SU-DHL-6 (cell line): Measurements from ENCODE around the gene RABL3.
"Not testable (repeated sequence)": the region's sequence is repeated elsewhere in the genome, so short reads cannot be mapped to it uniquely, and the experiment has no call there.

ENCODE experiments used
- H2AFZ ChIP-seq: fragments of 200-600 bp; sonication (generic); 2 replicates; pipeline ENCODE4 v1.6.1; 2014; ENCODE audit warnings: low read depth, mild to moderate bottlenecking, moderate library complexity, mixed read lengths, antibody characterized with exemption, low read length; ENCODE audit not compliant: severe bottlenecking
- H3F3A ChIP-seq: fragments of 200-600 bp; shearing (Covaris generic); 2 replicates; pipeline ENCODE4 v1.6.0; 2016; ENCODE audit warnings: antibody characterized with exemption, mild to moderate bottlenecking; ENCODE audit not compliant: insufficient read depth
- H3K27ac ChIP-seq: fragments of 200-600 bp; sonication (generic); 2 replicates; pipeline ENCODE4 v1.5.1; 2016; ENCODE audit warnings: low read depth, mild to moderate bottlenecking, low read length, moderate library complexity, mixed read lengths
- H3K27me3 ChIP-seq: fragments of 200-600 bp; sonication (generic), shearing (Covaris generic); 2 replicates; pipeline ENCODE4 v1.6.0; 2014; ENCODE audit warnings: mild to moderate bottlenecking, low read length
- H3K36me3 ChIP-seq: fragments of 200-600 bp; sonication (generic); 2 replicates; pipeline ENCODE4 v1.6.1; 2014; ENCODE audit warnings: mild to moderate bottlenecking, low read length, mixed read lengths
- H3K4me2 ChIP-seq: fragments of 300-600, 200-600 bp; shearing (Covaris generic), sonication (generic); 2 replicates; pipeline ENCODE4 v1.6.0; 2014; ENCODE audit warnings: low read length, low read depth, mild to moderate bottlenecking; ENCODE audit not compliant: poor library complexity, severe bottlenecking
- H3K4me3 ChIP-seq: fragments of 200-600 bp; sonication (generic); 2 replicates; pipeline ENCODE4 v1.5.1; 2014; ENCODE audit warnings: antibody characterized with exemption, low read length, mild to moderate bottlenecking, mixed read lengths; ENCODE audit not compliant: insufficient read depth, poor library complexity, severe bottlenecking
- H3K79me2 ChIP-seq: fragments of 200-600 bp; sonication (generic); 2 replicates; pipeline ENCODE4 v1.6.1; 2014; ENCODE audit warnings: mild to moderate bottlenecking, low read length, moderate library complexity; ENCODE audit not compliant: insufficient read depth
- H3K9ac ChIP-seq: fragments of 200-600 bp; sonication (generic); 2 replicates; pipeline ENCODE4 v1.7.0; 2014; ENCODE audit warnings: mild to moderate bottlenecking, low read length
- H3K9me2 ChIP-seq: fragments of 200-600 bp; sonication (generic); replicated peaks from 2 replicates; pipeline ENCODE4 v1.6.1; 2014; ENCODE audit warnings: low read length; ENCODE audit not compliant: insufficient read depth
- H3K9me3 ChIP-seq: fragments of 200-600 bp; sonication (generic); 2 replicates; pipeline ENCODE4 v1.6.1; 2014; ENCODE audit warnings: low read length, mixed read lengths; ENCODE audit not compliant: insufficient read depth
- H4K20me1 ChIP-seq: fragments of 200-600 bp; sonication (generic); 2 replicates; pipeline ENCODE4 v1.6.1; 2014; ENCODE audit warnings: low read depth, mild to moderate bottlenecking, antibody characterized with exemption, low read length, moderate library complexity, mixed read lengths
- EZH2phosphoT487 ChIP-seq: fragments of 200-600 bp; sonication (generic), shearing (Covaris generic); conservative IDR thresholded peaks from 2 replicates; pipeline ENCODE4 v1.6.1; 2018; ENCODE audit warnings: mild to moderate bottlenecking, antibody characterized with exemption, low read length, moderate library complexity, mixed read lengths
- TF ChIP-seq, protein P1 (sequence below): fragments of 200-600 bp; sonication (generic); IDR thresholded peaks from one replicate; pipeline ENCODE4 v1.5.1; 2017; ENCODE audit warnings: antibody characterized with exemption, mild to moderate bottlenecking, low read length, moderate library complexity; ENCODE audit not compliant: insufficient read depth, poor library complexity, severe bottlenecking

Gene RABL3

DNA sequence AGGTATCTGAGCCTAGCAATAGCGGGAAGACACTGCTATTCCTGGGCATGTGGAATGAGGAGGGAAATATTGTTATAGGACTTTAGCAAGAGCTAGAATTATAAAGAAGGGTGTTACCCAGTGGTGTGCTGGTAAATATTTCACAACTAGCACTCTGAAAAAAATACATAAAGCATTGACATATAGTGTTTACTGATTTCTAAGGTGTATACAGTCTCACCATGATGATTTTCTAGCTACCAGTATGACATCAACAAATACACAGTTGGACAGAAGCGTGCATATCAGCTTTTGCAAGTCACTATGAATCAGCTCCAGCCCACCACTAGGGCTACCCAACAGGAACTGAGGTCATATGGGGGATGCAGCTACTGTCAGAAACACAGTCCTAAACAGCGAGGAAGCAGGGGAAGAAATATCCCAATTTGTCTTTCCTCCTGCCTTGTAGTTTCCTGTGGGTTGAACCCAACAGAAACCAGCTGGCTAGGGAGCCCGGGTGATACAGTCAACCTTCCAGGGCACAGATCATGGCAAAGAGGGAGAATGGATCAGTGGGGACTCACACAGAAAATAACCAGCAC is 99.9 kb downstream of the RABL3 start:
- Histone ChIP-seq H3K27ac (no peak overlapping the region), H3F3A (no peaks in the 10 kb centered on the region), H3K79me2 (no peaks in the 10 kb centered on the region), H3K9me3 (no peaks in the 10 kb centered on the region), H2AFZ (no peak overlapping the region), H3K9ac (no peak overlapping the region), H3K4me2 (no peak overlapping the region), H4K20me1 (no peaks in the 10 kb centered on the region), H3K9me2 (no peaks in the 10 kb centered on the region), H3K36me3 (no peaks in the 10 kb centered on the region), H3K27me3 (no peaks in the 10 kb centered on the region), H3K4me3 (no peak overlapping the region)
- no peak for TF ChIP-seq EZH2phosphoT487
- TF ChIP-seq, protein P1, sequence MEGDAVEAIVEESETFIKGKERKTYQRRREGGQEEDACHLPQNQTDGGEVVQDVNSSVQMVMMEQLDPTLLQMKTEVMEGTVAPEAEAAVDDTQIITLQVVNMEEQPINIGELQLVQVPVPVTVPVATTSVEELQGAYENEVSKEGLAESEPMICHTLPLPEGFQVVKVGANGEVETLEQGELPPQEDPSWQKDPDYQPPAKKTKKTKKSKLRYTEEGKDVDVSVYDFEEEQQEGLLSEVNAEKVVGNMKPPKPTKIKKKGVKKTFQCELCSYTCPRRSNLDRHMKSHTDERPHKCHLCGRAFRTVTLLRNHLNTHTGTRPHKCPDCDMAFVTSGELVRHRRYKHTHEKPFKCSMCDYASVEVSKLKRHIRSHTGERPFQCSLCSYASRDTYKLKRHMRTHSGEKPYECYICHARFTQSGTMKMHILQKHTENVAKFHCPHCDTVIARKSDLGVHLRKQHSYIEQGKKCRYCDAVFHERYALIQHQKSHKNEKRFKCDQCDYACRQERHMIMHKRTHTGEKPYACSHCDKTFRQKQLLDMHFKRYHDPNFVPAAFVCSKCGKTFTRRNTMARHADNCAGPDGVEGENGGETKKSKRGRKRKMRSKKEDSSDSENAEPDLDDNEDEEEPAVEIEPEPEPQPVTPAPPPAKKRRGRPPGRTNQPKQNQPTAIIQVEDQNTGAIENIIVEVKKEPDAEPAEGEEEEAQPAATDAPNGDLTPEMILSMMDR = no peak

DNA sequence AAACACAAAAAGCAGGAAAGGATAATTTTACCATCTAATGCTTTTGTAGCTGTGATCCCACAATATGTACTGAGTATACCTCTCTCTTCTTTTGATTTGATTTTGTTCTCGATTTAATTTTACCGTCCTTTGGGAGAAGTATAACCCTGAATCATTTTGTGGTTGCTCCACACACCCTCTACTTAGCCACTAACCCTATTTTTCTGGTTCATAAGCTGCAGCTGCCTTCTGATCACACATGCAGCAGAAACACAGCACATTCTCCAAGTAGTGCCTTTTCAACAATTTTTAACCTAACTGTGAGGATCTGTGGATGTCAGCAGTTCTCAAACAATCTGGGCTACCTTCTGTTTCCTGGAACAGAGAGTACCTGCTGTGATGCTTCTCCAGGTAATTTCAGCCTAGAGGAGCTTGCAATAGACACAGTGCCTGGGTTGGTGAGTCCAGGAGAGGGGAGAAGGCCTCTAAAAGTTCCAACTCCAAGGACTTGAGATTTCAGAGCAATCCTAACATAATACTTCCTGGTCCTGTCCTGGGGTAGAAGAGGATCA is 100.5 kb downstream of the RABL3 start:
- no peak for TF ChIP-seq EZH2phosphoT487
- TF ChIP-seq, protein P1 = no peak
- Histone ChIP-seq H2AFZ (no peak overlapping the region), H3K4me3 (no peak overlapping the region), H3K79me2 (no peaks in the 10 kb centered on the region), H3F3A (no peaks in the 10 kb centered on the region), H4K20me1 (no peaks in the 10 kb centered on the region), H3K4me2 (no peak overlapping the region), H3K27me3 (no peaks in the 10 kb centered on the region), H3K9ac (no peak overlapping the region), H3K9me3 (no peaks in the 10 kb centered on the region), H3K36me3 (no peaks in the 10 kb centered on the region), H3K27ac (no peak overlapping the region), H3K9me2 (no peaks in the 10 kb centered on the region)

DNA sequence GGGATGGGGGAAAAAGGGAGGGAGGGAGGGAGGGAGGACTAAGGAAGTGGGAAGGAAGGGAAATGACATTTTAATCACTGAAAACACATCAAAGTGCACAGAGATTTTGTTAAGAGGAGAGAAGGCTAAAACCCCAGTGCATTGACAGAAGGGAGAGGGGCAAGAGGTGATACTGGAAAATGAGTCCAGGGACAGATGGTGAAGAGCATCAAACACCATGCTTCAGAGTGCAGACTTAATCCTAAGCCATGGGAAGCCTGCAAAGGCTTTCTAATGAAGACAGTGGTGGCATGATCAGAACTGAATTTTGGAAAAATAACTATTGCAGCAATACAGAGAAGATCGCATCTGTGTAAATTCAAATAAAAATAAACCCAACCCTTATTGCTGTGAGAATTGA is 102.1 kb downstream of the RABL3 start:
- H3K9me2 ChIP-seq = no peaks in the 10 kb centered on the region
- TF ChIP-seq, protein P1 = no peak
- no peak for TF ChIP-seq EZH2phosphoT487
- no peaks in the 10 kb centered on the region for H3F3A ChIP-seq
- H3K9ac ChIP-seq = no peak overlapping the region
- H2AFZ ChIP-seq = no peak overlapping the region
- no peaks in the 10 kb centered on the region for H3K36me3 ChIP-seq
- no peak overlapping the region for H3K4me2 ChIP-seq
- no peaks in the 10 kb centered on the region for H3K79me2 ChIP-seq
- no peaks in the 10 kb centered on the region for H3K9me3 ChIP-seq
- H3K27me3 ChIP-seq = no peaks in the 10 kb centered on the region
- no peaks in the 10 kb centered on the region for H4K20me1 ChIP-seq
- H3K27ac ChIP-seq = no peak overlapping the region
- no peak overlapping the region for H3K4me3 ChIP-seq

DNA sequence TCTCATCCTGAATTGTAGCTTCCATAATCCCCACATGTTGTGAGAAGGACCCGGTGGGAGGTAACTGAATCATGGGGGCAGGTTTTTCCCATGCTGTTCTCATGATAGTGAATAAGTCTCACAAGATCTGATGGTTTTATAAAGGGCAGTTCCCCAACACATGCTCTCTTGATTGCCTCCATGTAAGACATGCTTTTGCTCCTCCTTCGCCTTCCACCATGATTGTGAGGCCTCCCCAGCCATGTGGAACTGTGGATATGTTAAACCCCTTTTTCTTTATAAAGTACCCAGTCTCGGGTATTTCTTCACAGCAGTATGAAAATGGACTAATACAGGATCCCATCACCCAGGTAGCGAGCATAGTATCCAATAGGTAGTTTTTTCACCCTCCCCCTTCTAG is 103.5 kb downstream of the RABL3 start:
- H3K4me2 ChIP-seq, H3K36me3 ChIP-seq, H3K9me2 ChIP-seq, H2AFZ ChIP-seq, H4K20me1 ChIP-seq, H3K27me3 ChIP-seq, H3K9me3 ChIP-seq, H3K9ac ChIP-seq, H3F3A ChIP-seq, H3K79me2 ChIP-seq, H3K4me3 ChIP-seq, H3K27ac ChIP-seq: not testable (repeated sequence)
